EH (cell line): Measurements from ENCODE around the gene POU4F3.

ENCODE experiments used
- DNase-seq: peaks from one replicate; pipeline ENCODE4 v3.0.0-alpha.2; 2015; ENCODE audit warnings: low read depth

The POU4F3 gene

GRCh38 chr5:146339715-146340259 lies 1.1 kb downstream of the POU4F3 start:
- DNase-seq: no peak

- peak; percentile 73 for DNase-seq
Observed at GRCh38 chr5:146340260-146341081, 1.8 kb downstream of the POU4F3 start.

DNA sequence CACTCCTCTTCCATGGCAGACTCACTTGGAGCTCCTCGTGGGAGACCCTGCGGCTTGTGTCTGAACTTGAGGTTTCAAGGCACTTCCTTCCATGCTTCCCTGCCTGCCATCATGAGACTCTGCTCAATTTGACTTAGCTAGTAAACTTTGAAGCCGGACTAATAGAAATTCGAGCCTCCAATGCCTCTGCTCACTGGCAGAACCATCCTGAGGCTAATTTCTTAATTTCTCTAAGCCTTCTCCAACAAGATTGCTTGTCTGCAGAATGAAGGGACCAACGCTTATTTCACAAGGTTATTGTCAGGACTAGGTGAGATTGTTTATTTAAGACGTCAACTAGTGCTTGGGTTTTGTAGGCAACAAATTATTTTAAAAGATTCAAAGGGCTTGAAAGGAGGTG lies 3.2 kb downstream of the POU4F3 start:
- DNase-seq: no peak

DNA sequence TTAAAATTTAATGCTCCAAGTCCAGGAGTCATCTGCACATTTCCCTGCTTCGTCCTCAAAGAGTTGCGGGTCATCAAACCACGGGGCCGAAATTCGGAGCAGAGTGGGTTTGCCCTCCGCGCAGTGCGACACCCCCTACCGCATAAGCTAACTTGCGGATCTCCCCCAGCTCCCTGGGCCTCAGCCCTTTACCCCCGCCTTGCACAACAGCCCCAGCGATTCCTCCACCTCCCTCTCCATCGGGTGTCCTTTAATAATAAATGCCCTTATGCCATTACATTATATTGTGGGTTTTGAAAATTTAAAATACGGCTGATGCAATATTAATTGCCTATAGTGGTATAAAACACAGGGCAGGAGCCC lies 3.9 kb downstream of the POU4F3 start:
- DNase-seq: no peak

DNA sequence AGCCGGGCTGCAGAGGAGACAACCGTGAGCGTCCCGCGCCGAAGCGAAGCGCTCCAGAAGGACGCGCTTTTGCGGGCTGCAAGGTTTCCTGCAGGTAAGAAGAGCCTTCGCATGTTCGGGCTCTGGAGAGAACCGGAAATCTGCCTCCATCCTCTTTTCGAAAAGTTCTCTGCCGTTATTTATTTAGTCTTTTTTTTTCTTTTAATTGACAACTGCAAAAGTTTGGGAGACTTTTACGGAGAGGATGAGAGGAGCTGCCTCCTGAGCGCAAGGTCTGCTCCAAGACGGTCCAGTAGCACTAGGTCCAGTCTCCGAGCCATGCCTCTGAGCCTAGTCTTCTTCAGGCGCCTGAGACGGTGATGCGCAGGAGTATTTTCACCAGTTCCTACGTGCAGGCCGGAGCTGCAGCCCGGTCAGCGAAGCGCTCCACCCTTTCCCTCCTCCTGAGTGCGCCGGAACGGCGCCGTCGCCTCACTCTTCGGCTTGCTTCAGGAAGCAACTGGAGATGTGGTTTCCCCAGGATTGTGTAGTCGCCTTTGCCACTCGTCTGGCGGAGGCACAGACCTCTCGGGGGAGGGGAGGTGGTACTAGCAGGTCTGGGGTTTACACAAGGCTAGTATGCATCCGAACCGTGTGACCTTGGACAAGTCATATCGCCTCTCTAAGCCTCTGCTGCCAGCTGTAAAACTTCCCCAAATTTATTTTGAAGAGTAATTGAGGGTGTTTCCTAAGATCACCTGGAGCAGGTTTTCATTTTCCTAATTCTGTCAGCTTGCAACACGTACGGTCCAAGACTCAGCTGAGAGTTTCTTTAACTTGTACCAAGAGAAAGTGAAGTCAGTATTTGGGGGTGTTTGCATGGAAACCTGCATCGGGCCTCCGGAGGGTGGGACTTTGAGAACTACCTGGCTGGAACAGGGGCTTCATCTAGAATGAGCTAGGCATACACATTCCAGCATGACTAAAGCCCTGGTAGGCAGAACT lies 4.5 kb downstream of the POU4F3 start:
- no peak for DNase-seq

- peak; percentile 13 for DNase-seq
Observed at GRCh38 chr5:146344155-146345118, 5.8 kb downstream of the POU4F3 start.

DNA sequence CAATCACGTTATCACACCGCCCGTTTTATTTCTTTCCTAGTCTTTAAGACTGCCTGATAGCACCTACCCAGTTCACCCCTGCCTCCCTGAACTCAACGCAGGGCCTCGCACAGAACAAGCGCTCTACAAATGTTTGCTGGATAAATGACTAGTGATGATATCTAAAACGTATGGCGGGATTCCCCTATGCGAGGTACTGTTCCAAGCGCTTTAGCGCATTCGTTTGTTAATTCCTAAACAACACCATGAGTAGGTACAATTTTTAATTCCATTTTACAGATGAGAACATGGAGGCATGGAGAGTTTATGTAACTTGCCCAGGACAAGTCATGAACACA lies 6.6 kb downstream of the POU4F3 start:
- no peak for DNase-seq

DNA sequence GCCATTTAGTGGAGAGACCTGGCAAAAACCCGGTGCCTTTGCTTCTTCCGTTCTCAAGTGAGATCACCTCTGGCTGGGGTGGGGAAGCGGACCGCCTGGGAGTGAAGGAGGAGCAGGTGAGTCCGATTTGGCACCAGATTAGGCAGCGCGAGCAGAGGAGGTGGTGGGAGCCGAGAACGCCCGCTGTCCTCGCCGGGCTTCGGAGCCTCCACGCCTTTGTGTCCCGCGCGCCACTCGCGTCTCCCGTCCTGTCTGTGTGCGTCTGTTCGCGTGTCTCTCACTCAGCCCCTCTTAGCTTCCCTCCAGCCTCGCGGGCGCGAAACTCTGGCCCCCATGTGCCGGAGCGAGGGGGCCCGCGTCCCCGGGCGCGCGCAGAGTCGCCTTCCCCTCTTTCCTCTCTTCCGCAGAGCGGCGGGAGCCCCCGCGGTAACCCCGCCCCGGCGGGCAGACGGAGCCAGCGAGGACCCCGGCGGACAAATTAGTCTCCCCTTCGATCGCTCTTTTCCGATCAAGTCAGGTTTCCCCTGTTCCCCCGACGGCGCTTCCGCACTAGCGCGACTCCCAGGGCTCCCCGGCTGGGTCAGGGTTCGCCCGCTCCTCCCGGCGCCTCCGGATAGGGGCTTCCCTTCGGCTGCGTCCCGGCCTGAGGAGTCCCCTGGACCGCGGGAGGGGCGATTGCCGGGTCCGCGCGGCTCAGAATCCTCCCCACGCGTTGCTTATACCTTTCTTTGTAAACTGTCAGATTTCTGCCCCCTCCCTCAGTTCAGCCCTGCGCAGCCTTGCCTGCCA lies 7.1 kb downstream of the POU4F3 start:
- DNase-seq: no peak

DNA sequence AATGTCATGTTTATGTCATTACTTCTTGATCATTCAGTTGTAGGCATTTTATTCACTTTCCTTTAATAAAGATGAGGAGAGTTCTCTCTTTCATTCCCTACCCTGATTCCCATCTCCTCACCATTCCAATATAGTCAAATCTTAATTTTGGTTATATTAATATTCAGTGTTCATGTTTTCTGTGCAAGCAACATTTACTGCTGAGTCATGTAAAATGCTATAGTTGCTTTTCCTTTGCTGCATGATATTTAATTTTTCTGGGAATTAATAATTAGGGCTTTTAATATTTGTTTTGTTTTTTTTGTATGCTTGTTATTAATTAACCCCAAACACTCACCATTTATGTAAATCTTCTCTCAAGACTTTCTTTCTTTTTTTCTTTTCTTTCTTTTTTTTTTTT lies 18.5 kb downstream of the POU4F3 start:
- no peak for DNase-seq

DNA sequence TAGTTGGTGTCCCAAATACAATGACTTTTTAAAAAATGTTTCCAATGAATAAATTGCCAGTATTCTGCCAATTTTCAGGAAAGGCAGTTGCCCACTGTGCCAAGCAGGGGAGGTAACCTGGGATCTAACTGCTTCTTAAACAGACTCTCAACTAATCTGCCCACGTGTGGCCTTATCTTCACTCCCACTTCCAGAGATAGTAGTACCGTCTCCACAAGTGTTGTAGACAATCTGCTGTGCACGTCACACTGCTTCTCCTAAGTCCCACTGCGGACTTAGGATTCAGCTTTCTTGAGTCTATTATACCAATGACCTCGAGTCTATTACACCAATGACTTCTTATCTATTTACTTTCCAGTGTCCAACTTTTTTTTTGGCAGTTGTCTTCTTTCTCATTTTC lies 21.2 kb downstream of the POU4F3 start:
- DNase-seq: no peak

DNA sequence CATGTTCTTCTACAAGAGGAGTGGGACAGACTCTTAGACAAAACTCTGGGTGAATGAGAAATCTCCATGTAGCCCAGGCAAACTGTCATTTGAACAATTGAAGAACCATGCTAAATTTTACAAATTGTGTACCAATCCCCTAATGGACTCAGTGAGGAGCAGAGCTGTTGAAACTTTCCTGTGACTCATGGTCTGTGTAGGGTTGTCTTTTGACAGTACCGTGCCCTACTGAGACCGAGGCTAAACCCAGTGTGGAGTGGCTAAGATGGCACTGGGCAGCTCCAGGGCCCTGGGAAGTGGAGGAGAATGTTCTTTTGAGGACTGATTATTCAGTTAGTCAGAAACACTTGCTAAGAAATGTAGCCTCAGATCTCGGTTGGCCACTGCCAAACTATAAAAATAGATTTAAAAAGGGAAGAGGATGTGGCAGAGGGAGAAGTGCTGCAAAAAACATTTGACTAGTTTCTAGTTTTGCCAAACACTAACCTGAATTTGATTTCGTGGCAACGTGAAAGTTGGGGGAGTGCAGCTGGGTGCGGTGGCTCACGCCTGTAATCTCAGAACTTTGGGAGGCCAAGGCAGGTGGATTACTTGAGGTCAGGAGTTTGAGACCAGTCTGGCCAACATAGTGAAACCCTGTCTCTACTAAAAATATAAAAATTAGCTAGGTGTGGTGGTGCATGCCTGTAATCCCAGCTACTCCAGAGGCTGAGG lies 24.7 kb downstream of the POU4F3 start:
- no peak for DNase-seq

- no peak for DNase-seq
Observed at GRCh38 chr5:146365618-146366017, 27.0 kb downstream of the POU4F3 start.

DNA sequence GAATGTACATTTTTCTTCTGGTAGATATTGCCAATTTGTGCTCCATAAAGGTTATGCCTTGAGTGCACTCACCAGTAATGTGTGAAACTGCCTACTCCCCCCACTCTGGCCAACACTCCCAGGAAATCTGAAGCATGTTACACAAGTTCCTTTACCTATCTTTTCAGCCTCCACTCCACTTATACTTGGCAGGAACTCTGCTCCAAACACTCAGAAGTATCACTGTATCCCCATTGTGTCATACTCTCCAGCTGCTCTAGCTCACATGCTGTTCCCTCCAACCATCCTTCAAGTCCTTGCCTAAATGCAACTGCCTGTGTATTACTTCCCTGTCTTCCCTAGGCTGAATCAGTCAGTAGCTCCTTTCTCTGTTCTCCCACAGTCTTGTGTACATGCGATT lies 28.3 kb downstream of the POU4F3 start:
- no peak for DNase-seq

GRCh38 chr5:146368137-146368536 lies 29.5 kb downstream of the POU4F3 start:
- DNase-seq: no peak

- peak; percentile 25 for DNase-seq
Observed at GRCh38 chr5:146369691-146370090, 31.1 kb downstream of the POU4F3 start.

DNA sequence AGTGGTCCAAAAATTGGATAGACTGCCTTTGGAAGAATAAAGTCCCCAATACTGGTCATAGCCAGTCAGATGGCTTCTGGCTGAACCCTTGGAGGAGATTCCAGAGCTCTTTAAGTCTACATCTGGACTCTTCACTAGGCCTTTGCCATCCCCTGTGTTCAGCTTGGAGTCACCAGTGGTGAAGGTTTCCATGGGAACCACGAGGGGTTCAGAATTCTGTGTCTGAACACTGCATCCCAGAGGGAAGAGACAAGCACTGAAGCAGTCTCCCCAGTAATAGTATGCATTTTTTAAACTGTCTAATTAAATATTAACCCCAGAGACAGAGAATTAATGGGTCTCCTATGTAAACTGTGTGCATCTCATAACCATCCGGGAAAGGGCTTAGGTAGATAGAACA lies 38.2 kb downstream of the POU4F3 start:
- DNase-seq: no peak

DNA sequence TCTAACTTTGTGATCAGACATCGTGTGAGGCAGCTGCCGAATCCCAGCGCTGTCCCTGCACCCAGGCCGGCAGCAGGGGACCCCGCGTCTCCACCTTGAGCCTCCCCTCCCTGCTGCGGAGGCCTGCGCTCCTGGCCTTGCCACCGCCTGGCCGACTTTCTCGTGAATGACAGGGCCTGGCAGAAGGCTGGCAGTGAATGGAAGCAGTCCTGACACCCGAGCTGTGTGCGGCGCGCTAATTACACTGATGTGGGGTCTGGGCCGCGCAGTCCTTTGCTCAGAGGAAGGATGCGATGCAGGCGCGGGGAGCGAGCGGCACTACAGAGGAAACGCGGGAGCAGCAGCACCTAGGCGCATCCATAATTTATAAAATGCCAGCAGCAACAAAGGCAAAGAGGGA lies 40.3 kb downstream of the POU4F3 start:
- DNase-seq: no peak

DNA sequence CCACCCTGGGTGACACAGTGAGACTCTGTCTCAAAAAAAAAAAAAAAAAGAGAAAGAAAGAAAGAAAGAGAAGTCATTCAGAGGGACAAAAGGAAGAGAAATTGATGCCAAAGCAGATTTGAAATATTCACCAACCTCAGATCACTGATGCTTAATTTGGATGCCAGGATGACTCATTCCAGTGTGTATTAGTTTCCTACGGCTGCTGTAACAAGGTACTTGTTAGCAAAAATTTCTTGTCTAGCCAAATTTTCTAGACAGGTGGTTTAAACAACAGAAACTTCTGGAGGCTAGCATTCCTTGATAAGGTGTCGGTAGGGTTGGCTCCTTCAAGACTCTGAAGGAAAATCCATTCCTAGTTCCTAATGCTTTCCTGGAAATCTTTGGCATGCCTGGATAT lies 42.1 kb downstream of the POU4F3 start:
- no peak for DNase-seq

- peak; percentile 37 for DNase-seq
Observed at GRCh38 chr5:146388386-146388785, 49.7 kb downstream of the POU4F3 start.

- DNase-seq: no peak
Observed at GRCh38 chr5:146390469-146390868, 51.8 kb downstream of the POU4F3 start.
